ENCODE measurements around the gene DAAM2.

DAAM2 gene

DNA sequence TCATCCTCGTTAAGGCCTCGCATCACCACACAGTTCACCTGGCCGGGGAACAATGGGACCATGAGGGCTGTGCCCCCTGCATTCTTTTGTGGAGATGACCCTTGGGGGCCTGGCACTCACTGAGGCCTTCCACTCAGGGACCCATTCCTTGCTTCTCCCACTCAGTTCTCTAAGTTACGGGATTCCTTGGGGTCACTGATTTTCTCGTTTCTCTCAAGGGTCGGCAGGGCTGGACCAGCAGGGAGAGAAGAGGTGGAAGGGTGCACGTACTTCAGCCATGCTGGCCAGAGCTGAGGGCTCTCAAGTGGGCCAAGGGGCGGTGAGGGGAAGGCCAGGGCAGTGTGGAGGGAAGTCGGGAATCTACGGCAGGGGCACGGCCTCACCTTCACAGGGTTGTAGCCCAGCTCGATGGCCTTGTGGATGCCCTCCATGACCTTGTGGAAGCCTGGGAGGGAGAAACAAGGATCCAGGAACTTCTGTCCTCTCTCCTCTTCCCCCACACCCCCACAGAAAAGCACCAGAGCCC is 121.3 kb downstream of the DAAM2 start:
- no peak for FAIRE-seq

DNA sequence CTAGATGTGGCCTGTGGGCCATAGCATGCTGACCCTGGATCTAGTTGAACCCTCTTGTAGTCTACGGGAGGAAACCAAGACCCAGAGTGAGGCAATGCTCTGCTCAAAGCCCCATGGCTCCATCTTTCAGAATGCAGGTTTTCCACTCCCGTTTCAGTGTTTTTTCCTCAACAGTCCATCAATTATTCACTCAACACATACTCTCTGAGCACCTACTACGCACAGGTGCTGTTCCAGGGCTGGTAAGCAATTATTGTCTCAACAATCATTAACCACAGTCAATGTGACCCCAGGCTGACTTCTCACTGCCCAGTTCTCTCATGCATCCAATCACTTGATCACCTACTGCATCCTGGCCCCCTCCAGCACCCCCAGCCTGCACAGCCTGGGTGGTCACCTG is 122.1 kb downstream of the DAAM2 start:
- no peak for FAIRE-seq

DNA sequence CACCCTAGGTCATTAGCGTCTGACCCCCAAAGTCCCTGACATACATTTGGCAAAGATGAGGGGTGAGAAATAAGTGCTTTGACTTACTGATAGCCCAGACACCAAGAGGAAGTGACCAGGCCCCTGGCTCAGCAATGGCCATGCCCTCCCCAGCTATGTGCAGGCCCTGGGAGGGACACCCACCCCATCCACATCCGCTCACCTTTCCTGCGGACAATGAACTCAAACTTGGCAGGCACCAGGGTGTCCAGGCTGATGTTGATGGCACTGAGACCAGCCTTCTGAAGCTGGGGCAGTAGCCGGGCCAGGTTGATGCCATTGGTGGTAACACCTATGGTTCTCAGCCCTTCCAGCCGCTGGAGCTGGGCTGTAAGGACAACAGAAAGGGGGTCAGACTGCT is 123.7 kb downstream of the DAAM2 start:
- FAIRE-seq: no peak

DNA sequence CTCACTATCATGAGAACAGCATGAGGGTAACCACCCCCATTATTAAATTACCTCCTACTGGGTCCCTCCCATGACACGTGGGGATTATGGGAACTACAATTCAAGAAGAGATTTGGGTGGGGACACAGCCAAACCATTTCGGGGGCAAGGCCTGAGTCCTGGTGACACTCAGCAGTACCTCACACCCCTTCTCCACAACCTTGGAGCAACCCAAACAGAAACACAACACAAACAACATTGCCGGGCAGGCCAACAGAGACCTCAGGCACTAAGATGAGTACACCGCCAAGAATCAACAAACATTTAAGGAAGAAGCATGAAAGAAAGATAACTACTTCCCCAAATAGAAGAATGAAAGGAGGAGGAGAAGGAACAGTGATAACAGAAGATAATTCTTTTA is 125.2 kb downstream of the DAAM2 start:
- no peak for FAIRE-seq

DNA sequence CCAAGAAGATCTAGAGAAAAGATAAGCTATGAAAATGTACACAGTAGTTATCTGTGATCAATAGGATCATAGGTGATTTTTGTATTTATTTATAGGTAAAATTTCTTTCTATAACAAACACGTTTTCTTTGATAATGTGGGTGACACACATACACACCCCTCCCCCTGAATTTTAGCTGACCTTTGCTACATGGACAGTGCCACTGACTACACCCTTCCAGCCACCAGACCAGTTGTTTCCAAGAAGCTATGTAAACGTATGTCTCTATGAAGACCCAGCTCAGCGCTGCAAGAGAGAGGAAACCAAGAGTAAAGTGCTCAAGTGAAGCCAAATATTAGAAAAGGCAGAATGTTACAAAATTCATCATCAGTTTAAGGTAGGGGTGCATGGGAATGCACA is 125.8 kb downstream of the DAAM2 start:
- FAIRE-seq: no peak

DNA sequence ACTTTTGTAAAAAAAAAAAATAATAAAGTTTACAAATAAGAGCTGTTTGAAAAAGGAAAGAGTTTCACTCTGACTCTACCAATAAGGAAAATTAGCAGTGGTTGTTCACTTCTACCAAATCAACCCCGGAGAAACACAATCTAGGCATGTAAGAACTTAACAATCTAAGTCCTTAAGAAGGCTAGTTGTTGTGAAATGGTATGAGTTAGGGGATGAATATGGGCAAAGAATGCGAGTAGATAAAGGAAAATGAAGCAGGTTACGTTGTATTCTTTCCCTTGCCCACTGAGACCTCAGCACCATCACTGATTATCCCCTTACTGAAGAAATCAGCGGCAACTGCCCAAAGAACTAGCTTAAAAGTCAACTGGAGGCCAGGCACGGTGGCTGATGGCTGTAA is 126.7 kb downstream of the DAAM2 start:
- FAIRE-seq: no peak

DNA sequence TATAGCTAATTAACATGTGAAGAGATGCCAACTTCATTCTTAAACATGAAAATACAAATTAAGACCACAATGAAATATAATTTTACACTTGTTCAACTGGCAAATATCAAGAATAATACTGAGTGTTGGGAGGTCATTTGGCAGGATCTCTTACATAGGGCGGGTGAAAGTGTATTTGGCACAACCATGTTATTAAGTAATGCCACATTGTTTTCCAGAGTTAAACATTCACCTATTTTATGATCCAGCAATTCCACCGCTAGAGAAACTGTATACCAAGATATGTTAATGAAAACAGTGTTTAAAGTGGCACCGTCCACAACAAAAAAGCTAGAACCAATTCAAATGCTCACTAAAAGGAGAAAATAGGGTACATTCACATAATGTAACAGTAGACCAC is 128.0 kb downstream of the DAAM2 start:
- no peak for FAIRE-seq

DNA sequence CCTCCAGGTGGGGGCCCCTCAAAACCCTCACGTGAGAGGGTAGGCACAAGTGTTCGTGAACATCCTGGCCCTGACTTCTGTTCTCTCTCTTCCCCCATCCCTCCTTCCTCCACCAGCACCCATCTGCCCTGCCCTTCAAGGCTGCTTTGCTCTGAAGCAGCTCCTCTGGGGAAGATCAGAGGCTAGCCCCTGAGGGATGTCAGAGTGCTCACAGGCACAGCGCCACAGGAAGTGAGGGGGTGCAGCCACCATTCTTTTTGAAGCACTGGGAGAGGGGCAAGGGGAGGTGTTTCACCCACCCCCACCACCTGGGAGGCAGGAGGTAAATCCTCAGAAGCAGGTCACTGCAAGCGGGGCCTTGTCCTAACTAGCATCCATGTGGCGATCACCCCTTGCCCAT is 130.6 kb downstream of the DAAM2 start:
- FAIRE-seq: no peak

DNA sequence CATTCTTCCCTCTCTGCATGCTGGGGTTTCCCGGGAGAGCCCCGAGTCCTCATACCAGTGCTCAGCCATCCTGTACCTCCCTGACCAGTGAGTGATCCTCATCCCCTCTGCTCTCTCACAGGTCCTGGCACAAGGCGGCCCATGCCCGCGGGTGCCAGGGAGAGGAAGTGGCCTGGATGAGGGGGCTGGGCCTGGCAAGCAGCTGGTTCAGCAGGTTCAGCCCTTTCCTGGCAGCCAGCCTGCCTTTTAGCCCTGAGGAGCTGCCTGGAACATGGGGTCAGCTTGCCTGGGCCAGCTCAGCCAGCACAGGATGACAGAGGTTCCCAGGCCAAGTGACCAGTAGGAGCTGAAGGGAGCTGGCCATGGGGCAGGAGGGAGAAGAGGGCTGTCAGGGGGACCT is 131.2 kb downstream of the DAAM2 start:
- no peak for FAIRE-seq

DNA sequence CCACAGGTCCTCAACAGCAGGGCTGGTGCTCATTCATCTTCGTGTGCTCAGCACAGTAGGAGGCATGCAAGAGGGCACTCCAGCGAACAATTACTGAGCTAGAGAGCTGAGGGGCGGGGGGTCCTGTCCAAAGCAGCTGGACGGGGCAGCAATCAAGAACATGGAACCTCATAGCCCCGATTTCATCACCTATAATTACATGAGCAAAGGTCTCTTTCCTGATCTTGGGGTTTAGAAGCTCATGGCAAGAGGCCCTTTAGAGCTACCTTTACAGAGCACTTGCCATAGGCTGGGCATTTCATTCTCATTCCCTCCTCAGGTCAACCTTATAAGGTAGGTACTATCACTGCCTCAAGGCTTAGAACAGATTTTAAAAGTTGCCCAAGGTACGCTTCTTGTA is 131.7 kb downstream of the DAAM2 start:
- no peak for FAIRE-seq

DNA sequence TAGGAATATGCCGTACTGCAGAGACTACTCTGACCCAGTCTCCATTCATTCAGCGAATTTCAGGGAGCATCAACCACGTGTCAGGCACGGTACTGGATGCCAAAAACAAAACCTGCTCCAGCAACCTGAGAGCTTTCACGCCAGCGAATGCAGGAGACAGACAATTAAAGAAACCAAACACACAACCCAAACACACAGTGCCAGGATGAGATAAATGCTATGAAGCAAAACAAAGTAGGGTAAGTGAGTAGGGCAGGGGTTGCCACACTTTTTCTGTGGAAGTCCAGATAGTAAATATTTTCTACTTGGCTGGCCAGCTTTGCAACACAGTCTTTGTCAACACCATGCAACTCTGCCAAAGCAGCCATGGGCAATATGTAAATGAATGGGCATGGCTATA is 132.1 kb downstream of the DAAM2 start:
- FAIRE-seq: no peak

DNA sequence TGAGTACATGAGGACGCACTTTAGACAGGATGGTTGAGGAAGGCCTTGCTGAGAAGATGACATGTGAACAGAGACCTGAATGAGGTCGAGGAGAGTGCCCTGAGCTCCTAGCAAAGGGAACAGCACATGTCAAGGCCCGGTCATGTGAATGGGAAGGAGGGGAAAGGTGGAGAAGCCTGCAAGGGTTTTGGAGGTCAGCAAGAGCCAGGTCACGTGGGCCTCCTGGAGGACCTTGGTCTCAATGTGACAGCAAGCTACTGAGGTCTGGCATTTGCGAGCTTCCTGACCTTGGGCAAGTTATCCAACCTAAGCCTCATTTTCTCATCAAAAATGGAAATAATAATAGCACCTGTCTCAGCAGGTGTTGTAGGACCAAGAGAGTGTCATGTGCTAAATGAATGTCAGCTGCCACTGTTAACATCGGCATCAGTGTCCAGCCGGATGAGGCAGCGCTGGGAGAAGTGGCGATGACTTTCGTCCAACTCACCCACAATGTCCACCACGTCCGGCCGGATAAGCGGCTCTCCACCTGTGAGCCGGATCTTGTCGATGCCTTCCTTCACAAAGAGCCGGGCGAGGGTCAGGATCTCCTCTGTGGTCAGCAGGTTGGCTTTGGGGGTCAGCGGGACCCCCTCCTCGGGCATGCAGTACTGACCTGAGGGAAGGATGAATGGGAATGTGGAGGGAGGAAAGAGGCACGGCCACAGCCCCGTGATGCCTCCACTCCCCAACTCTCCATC is 133.2 kb downstream of the DAAM2 start:
- FAIRE-seq: no peak

DNA sequence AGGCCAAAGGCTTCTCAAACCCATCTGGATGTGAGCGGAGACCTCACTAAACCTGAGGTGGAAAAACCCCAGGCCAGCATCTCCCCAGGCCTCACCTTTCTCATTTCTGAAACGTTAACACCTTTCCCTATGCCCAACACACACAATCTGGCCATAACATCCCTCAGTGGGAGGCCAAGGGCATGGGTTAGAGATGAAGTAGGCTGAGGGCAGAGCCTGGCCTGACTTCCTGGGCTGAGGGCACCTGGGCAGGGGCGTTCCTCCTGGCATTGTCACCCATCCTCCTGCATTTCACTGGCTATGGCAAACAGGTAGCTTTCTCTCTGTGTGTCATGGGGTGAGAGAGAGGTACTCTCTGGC is 133.7 kb downstream of the DAAM2 start:
- FAIRE-seq: no peak

DNA sequence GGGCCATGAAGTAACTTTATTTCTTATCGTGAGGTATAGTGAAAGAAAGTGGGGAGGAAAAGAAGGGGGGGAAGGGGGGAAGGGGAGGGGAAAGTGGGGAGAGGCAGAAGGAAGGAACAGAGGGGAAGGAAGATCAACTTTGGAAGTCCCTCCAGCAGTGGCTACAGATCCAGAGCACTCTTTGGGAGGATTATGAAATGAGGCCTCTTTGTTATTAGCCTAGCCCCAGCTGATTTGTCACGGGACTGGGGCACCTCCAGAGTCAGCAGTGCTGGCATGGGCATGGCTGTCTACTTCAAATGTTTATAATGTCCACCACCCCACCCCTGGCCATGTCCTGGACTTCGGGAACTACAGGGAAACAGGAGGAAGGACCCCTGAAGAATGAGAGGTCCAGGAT is 134.5 kb downstream of the DAAM2 start:
- FAIRE-seq: no peak

DNA sequence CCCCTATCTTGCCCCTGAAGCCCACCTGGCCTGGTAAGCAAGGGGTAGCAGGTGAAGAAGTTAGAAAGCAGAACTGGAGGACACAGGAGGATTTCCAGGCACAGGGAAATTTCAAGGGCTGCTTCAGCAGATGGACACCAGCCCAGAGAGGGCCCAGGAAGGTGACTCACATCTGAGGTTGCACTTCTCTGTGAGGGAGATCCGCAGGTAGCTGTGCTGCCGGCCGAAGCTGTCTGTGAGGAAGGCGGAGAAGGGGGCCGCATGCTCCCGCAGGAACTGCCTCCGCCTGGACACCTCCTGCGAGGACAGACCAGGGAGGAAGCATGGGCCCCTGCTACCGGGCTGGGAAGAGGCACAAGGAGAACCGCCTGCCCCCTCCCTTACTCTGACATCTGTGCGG is 135.0 kb downstream of the DAAM2 start:
- FAIRE-seq: no peak

DNA sequence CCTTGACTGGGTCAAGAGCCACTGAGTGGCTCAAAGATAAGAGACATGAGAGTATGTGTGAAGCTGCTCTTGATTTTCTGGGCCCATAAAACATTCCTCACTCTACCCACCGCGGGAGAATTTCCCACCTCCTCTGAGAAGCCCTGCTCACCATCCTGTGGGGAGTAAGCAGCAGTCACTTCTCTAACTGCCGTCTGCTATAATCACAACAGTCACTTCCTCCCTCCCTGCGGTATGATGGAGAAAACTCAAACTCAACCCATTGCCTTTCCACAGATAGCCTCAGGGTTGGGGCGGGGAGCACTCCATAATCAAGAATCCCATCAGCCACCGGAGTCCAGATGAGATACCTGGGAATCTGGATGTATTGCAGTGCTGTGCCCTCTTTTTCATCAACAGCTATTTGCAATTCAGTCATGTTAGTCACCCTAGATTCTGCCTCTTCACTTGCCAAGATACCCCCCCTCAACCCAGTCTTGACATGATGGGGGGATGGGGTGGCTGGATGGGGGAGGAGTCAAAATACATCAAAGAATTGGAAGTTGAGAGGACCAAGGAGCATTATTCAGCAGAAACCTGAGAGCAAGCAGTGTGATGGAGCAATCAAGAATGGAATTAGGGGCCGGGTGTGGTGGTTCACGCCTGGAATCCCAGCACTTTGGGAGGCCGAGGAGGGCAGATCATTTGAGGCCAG is 137.0 kb downstream of the DAAM2 start:
- FAIRE-seq: no peak

DNA sequence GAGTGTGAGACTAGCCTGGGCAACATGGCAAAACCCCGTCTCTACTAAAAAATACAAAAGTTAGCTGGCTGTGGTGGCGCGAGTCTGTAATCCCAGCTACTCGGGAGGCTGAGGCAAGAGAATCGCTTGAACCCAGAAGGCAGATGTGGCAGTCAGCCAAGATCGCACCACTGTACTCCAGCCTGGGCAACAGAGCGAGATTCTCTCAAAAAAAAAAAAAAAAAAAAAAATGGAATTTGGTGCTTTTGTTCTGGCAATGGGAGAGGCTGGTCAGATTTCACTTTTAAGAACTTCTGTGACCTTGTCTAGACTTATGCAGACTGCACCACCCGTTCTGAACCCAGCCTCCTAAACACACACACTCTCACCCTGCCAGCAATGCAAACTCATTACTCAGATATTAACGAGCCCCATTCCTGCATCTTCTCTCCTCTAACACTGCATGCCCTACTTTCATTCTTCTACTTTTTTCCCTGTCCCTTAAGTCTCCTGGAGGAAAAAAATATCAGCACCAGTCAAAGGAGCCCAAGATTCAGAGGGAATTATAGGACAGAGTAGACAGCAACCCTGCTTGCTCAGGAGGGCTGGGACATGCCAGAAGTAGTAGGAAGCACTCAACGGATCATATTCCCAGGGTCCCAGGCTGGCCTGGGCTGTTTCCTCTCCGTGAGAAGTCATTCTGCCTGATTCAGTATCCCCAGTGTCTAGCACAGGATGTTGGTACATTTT is 137.7 kb downstream of the DAAM2 start:
- FAIRE-seq: no peak

DNA sequence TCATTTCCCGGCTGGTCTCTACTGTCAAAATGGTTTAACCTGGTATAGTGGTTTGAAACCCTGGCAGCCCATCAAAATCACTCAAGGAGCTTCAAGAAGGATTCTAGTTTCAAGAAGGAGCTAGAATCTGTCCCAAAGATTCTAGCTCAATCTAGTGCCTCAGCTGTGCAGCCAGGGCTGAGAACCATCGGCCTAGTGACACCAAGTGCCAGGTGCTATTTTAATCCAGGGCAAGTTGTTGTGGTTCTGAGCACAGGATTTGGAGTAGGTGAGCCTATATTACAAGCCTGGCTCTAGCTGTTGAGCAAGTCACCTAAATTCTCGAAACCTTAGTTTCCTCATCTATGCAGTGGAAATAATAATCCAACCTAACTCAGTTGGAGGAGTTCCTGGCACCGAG is 138.4 kb downstream of the DAAM2 start:
- FAIRE-seq: no peak

DNA sequence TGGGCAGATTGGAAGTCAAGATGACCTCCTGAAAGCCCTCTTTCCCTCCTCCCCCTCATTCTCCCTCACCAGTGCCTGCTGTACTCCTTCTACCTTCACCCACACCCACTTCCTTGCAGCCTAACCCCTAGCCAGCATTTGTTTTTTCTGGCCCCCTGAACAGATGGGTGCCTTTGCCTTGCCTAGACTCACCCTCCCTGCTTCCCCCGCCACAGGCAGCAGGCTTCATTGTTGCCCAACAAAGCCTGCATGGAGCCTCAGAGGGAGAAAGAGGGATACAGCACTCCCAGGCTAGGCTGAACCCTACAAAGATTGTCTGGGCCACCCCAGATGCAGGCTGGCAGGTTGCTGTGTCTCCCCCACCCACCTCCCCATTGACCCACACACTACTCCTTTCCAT is 139.4 kb downstream of the DAAM2 start:
- FAIRE-seq: no peak

DNA sequence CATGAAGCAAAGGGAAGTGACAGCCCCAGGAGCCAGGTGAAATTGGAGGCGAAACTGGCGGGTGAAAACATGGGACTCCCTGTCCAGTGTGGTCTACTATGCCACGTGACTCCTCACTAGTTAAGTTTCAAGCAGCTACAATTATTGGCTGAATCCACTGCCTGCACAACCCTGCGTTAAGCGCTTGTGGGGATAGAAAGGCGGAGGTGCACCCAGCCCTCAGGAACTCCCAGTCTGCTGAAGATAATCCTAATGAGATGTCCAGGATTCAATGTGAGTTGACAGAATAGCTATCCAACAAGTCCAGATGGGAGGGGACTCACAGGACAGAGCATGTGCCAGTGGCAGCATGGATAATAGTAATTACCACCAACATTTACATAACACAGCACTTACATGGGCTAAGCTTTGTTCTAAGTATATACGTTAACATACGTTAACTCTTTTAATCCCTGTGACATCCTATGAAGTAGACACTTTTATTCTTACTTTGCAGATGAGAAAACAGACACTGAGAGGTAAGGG is 140.3 kb downstream of the DAAM2 start:
- no peak for FAIRE-seq

DNA sequence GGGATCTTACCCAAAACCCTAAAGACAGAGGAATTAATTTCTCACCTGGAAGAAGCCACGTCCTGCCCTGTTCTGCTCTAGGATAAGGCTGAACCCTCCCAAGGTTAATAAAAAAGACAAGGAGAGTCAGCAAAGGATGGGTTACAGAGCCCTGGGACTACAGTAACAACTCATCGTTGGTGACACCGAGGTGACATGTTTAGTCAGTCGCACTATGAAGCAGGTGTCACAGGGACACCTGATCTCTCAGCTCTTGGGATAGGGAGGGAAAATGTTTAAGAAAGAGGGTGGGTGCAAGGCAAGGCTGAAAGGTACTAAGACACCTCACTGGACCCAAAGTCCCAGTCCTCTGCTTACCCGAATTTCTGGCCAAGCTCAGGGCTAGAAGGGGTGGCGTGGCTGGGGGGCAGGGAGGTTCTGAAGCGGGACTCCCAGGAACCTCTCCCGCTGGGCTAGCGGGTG is 141.5 kb downstream of the DAAM2 start:
- no peak for FAIRE-seq

DNA sequence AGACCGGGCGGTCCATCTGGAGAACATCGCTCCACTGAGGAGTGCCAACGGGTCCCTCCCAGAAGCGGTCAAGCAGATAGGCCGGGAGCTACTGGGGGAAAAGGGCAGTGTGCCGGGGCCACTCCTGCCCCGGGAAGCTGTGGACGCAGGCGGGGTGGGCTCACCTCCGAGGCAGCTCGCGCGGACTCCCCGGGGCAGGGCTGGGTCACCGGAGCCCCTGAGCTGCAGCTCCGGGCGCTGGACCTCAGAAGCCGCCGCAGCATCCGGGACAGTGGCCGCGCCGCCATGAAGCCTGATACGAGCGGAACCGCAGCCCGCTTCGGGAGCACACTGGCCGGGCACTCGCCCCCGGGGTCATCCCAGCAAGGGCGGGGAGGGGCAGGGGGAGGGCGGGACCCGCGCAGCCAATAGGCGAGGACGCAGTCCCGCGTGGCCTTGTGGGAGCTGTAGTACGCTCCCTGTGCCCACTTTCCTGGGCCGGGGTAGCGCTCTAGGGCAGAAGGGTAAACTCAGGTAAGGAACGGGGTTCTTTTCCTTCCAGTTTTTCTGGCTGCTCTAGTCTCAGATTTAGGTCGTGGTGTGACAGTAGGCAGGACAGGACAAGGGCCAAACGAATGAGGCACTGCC is 142.1 kb downstream of the DAAM2 start, which contains the start of gene MOCS1:
Gene MOCS1, minus strand, starts transcription at position 332 of the 627 bp plus-strand sequence. Its CDS starts 45 bp downstream, at position 287.
- no peak for FAIRE-seq

DNA sequence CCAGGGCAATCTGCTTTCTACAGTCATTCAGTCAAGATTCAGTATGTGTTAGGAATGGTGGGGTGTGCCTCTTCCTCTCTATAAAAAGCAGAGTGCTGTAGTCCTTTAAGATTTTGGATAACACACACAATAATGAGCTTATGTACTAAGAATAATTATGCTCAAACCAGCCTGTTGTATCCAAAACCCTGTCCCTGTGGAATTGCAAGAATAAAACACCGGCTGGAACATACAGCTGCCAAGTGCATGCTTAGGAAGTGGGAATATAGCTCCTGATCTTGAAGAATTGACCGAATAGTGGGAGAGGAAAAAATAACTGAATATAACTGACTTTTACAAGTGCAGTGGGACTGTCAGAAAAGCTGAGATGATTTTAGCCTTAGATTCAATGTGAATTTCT is 143.1 kb downstream of the DAAM2 start:
- FAIRE-seq: no peak

Data from A204.1 (cell line).